ENCODE results near the gene NBEAL2.

NBEAL2 gene

DNA sequence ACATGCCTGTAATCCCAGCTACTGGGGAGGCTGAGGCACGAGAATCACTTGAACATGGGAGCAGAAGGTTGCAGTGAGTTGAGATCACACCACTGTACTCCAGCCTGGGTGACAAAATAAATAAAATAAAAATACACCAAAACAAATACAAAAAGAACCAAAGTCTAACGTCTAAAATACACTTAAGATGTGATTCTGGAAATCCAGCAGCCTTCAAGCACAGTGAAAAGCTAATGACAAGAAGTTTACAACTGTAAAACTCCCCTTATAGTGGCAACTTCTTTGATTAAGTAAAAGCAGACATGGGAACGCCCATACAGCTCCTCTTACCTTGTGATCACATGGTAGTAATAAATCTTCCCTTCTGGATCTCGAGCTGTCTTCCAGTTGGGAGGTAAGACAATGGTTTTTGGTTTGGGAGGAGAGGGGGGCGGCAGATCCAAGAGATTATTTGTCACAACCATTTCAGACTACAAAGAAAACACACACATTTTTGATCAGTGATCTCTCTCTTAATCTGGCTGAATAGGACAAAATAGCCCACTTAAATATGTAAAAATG is 62.8 kb downstream of the NBEAL2 start:
- no peak for DNase-seq (ENCODE audit: low read depth)

DNA sequence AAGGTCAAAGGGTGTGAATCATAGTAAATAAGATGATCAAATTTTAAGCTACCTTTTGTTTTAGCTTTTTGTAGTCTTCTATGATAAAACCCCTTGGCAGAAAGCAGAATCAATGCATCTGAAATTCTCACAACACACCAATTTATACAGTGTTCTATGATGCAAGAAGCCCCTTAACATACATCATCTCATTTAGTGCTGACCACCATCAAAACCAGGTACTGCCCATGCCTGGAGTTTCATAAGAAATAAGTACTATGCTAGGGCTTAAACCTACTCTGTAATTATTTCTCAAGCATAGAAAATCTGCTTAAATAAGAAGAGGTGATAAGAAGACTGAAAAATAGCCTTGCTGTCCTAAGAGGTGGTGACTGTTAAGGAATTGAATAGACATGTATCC is 67.6 kb downstream of the NBEAL2 start:
- DNase-seq (ENCODE audit: low read depth) = no peak

DNA sequence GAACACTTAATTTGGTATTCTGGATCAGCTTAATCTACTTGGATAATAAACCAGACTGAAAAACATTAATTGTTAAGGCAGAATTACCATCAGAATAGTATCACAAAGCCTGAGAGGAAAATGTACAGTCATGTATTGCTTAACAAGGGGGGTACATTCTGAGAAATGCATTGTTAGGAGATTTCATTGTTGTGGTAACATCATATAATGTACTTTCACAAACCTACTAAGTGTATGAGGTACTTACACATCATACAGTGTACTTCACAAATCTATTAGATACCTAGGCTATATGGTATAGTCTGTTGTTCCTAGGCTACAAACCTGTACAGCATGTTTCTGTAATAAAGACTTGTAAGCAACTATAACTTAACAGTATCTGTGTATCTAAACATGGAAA is 68.2 kb downstream of the NBEAL2 start:
- DNase-seq (ENCODE audit: low read depth) = no peak

DNA sequence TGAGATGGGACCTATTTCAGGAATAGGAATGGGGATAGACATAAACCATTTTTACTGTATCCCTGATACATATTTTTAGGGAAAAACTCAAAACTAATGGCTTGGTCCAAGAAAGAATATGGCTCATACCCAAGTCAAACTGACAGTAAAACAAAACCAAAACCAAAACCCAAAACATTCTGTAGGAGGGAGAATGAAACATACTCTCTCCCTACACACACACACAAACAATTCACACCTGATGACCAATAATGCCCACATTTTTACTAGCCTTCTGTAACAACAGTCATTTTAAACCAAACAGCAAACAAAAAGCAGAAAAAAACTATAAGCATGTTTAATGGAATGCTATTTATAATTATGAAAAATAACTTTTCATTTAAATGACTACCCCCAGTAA is 74.9 kb downstream of the NBEAL2 start:
- DNase-seq (ENCODE audit: low read depth) = no peak

DNA sequence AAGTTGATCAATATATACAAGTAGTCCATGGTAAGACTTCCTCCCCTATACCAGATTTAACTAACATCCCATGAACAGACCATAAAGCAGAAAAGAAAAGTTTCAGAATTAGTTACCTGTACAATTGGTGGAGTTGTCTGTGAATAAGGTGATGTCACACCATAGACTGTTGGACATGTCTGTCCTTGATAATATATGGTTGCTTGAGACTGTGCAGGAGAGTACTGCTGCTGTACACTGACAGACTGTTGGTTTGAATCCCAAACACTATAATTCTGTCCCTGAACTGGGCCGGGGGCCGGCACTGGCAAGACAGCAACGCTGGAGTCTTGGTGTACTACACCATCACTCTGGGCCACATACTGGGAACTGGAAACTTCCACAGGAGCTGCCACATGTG is 77.2 kb downstream of the NBEAL2 start:
- no peak for DNase-seq (ENCODE audit: low read depth)

DNA sequence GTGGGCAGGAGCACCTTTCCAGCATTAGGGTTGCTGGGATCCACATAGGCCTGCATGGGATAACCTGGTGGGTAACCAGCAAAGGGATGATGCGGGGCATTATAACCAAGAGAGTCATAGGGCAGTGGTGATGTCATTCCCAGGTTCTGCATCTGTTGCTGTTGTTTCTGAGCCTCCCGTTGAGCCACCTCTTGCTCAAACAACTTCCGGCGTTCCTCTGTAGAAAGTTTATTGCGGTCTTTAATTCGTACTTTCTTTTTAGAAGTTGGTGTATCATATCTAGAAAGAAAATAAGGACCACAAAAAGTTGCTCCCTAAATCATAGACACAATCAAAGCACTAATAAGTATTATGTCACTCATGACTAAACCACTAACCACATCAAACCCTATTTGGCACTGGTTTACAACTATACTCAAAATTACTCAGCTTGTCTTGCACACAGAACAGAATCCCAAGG is 77.8 kb downstream of the NBEAL2 start:
- DNase-seq (ENCODE audit: low read depth) = no peak

All from fibroblast of the conjunctiva (primary cell).